WTC11 (cell line): ENCODE data around the gene GSTA3. TPM values are rescaled to one million over a fixed set of nuclear protein-coding genes. Genes with fewer than 3 reads are reported as not detected.
"Not testable (repeated sequence)": the region's sequence is repeated elsewhere in the genome, so short reads cannot be mapped to it uniquely, and the experiment has no call there.

Experiments
- ATAC-seq: fragments of 200-7000 bp; cut with Tn5 transposase; 2 replicates; pipeline ENCODE4 v1.10.0; 2021; ENCODE audit warnings: mild to moderate bottlenecking, moderate library complexity
- CTCF ChIA-PET: fragments of 300-600 bp; sonication (Branson Sonifier 250); formaldehyde crosslinking; loops from one replicate; lab custom pipeline; 2021; ENCODE audit warnings: antibody characterized with exemption; lab: Charles Lee
- POLR2A ChIA-PET: fragments of 350-600 bp; sonication (Branson Sonifier 250); formaldehyde crosslinking; loops from one replicate; lab custom pipeline; 2021; ENCODE audit warnings: antibody characterized with exemption; lab: Charles Lee
- DNase-seq: peaks from one replicate; pipeline ENCODE4 v3.0.0; 2021; ENCODE audit warnings: low spot score
- H3K27ac Mint-ChIP-seq: 2 replicates; pipeline ENCODE4 v1.8.0; 2021; ENCODE audit warnings: mixed read lengths
- H3K27me3 Mint-ChIP-seq: 2 replicates; pipeline ENCODE4 v1.8.0; 2021; ENCODE audit warnings: low read depth, mild to moderate bottlenecking, moderate library complexity, mixed read lengths
- H3K36me3 Mint-ChIP-seq: 2 replicates; pipeline ENCODE4 v1.8.0; 2021; ENCODE audit warnings: mixed read lengths
- H3K4me1 Mint-ChIP-seq: 2 replicates; pipeline ENCODE4 v1.8.0; 2022; ENCODE audit warnings: mixed read lengths
- H3K4me3 Mint-ChIP-seq: 2 replicates; pipeline ENCODE4 v1.8.0; 2021; ENCODE audit warnings: mild to moderate bottlenecking, moderate library complexity, mixed read lengths
- H3K9me3 Mint-ChIP-seq: 2 replicates; pipeline ENCODE4 v1.8.0; 2021; ENCODE audit warnings: mixed read lengths
- ESRRA ChIP-seq: sonication (generic); formaldehyde crosslinking; IDR thresholded peaks from 2 replicates; pipeline ENCODE4 v1.8.1; 2022; ENCODE audit warnings: mild to moderate bottlenecking, missing genetic modification reagents, borderline replicate concordance
- ETV6 ChIP-seq: sonication (generic); formaldehyde crosslinking; IDR thresholded peaks from 2 replicates; pipeline ENCODE4 v1.8.1; 2022; ENCODE audit warnings: mild to moderate bottlenecking, missing genetic modification reagents
- NFYB ChIP-seq: sonication (generic); formaldehyde crosslinking; conservative IDR thresholded peaks from 2 replicates; pipeline ENCODE4 v1.8.0; 2022; ENCODE audit warnings: low read depth, missing genetic modification reagents
- PRRX2 ChIP-seq: fragments of 250-450 bp; sonication (Bioruptor Pico); IDR thresholded peaks from 2 replicates; pipeline ENCODE4 v1.8.0; 2021; ENCODE audit warnings: mild to moderate bottlenecking
- SP1 ChIP-seq: sonication (generic); formaldehyde crosslinking; conservative IDR thresholded peaks from 2 replicates; pipeline ENCODE4 v1.8.1; 2022; ENCODE audit warnings: missing genetic modification reagents
- total RNA-seq: library from RNA; stranded (reverse); gene quantifications from 3 replicates; pipeline ENCODE4 v1.2.3, GENCODE V29; 2021
- TF ChIP-seq, protein P1 (sequence below): sonication (generic); formaldehyde crosslinking; IDR thresholded peaks from 2 replicates; pipeline ENCODE4 v1.8.1; 2022; ENCODE audit warnings: low read depth, missing genetic modification reagents, borderline replicate concordance
- TF ChIP-seq, protein P2 (sequence below): fragments of 250-450 bp; sonication (Bioruptor Pico); IDR thresholded peaks from 2 replicates; pipeline ENCODE4 v1.9.0; 2021; ENCODE audit warnings: mild to moderate bottlenecking
- TF ChIP-seq, protein P3 (sequence below): sonication (generic); formaldehyde crosslinking; IDR thresholded peaks from 2 replicates; pipeline ENCODE4 v1.8.0; 2022; ENCODE audit warnings: mild to moderate bottlenecking, missing genetic modification reagents
- TF ChIP-seq, protein P4 (sequence below): sonication (generic); formaldehyde crosslinking; IDR thresholded peaks from 2 replicates; pipeline ENCODE4 v1.8.0; 2023; ENCODE audit warnings: missing genetic modification reagents, mild to moderate bottlenecking, borderline replicate concordance

GSTA3 gene
- total RNA-seq, 1 experiment from 2014 or later, result not detected

DNA sequence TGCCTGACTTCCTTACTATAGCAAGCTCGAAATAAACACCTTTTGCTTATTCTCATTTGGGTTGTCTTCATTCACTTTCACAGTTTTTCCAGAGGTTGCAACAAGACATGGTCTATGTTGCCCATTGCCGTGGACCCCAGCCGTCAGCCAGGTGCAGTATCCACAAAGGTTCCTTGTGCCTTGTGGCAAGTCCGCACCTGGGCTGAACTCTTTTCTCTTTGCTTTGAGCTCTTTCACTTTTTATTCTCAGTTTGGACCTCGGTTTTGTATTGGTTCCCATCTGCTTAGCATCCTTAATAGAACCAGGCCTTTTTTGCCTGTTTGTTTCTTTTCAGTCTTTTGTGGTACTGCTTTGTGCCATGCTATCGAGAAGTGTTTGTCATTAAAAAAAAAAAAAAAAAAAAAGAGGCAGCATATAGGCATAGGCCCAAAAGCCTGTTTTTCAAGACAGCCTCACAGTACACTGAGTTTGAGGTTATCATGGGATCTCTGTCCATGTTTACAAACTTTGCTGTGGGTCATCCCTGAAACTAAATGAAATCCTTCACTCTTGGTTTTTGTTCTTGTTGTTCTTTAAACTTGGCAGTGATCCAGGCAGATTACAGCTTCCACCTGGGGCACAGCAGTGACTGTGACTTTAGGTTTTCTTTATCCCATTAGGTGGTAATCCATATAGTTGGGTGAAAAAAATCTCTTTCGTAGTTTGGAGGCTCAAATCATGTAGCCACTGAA, 33.3 kb downstream of the GSTA3 start:
- CTCF ChIA-PET, result interaction anchor here (0.6 to 0.7 kb wide), 2 partner anchors 301 to 707 kb away, joined by 3 read pairs; no protein-coding TSS in a partner anchor
- H3K36me3 Mint-ChIP-seq, result no peaks in the 10 kb centered on the region
- POLR2A ChIA-PET, result no interaction called here
- H3K27me3 Mint-ChIP-seq, result no peaks in the 10 kb centered on the region
- H3K27ac Mint-ChIP-seq, result no peak overlapping the region
- TF ChIP-seq, protein P1, sequence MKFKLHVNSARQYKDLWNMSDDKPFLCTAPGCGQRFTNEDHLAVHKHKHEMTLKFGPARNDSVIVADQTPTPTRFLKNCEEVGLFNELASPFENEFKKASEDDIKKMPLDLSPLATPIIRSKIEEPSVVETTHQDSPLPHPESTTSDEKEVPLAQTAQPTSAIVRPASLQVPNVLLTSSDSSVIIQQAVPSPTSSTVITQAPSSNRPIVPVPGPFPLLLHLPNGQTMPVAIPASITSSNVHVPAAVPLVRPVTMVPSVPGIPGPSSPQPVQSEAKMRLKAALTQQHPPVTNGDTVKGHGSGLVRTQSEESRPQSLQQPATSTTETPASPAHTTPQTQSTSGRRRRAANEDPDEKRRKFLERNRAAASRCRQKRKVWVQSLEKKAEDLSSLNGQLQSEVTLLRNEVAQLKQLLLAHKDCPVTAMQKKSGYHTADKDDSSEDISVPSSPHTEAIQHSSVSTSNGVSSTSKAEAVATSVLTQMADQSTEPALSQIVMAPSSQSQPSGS (CRISPR knock-in tag), result no peak
- TF ChIP-seq, protein P2, sequence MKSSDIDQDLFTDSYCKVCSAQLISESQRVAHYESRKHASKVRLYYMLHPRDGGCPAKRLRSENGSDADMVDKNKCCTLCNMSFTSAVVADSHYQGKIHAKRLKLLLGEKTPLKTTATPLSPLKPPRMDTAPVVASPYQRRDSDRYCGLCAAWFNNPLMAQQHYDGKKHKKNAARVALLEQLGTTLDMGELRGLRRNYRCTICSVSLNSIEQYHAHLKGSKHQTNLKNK, result no peak
- TF ChIP-seq, all 79 proteins: peak for 0
- DNase-seq (no peak), ATAC-seq (no peak)
- H3K4me1 Mint-ChIP-seq, result peaks cover 3% of the 10 kb centered on the region; the same call in 1 of the 2 replicates
- H3K9me3 Mint-ChIP-seq, result no peaks in the 10 kb centered on the region
- no peak overlapping the region for H3K4me3 Mint-ChIP-seq

DNA sequence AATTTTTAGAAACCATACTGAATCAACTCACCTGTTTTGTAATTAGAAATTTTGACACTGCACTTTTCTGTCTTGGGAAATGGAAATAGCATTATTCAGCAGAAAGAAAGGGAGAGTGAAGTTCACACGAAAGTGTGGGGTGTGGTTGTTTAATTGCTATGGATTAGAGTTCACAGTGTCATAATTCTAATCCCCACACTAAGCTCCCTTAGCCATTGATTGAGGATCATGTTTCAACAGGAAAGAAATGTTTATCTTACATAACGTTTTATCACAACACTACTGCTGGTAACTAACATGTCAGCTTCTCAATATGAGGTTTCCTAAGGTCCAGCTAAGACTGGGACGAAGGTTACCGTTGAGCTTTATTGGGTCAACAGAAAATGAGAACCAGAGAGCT, 37.5 kb downstream of the GSTA3 start:
- DNase-seq, result no peak
- POLR2A ChIA-PET, result no interaction called here
- H3K27me3 Mint-ChIP-seq, result no peaks in the 10 kb centered on the region
- no peak overlapping the region for H3K27ac Mint-ChIP-seq
- no peak for ATAC-seq
- no peaks in the 10 kb centered on the region for H3K9me3 Mint-ChIP-seq
- CTCF ChIA-PET, result interaction anchor here (0.8 kb wide), 1 partner anchor 9 kb away, joined by 3 read pairs; no protein-coding TSS in a partner anchor
- no peaks in the 10 kb centered on the region for H3K36me3 Mint-ChIP-seq
- TF ChIP-seq PRRX2 (CRISPR knock-in tag), result no peak
- no peak for TF ChIP-seq ESRRA (CRISPR knock-in tag)
- no peak for TF ChIP-seq NFYB (CRISPR knock-in tag)
- no peak for TF ChIP-seq SP1 (CRISPR knock-in tag)
- TF ChIP-seq ETV6 (CRISPR knock-in tag), result no peak
- H3K4me1 Mint-ChIP-seq, result peaks cover 12% of the 10 kb centered on the region
- no peak overlapping the region for H3K4me3 Mint-ChIP-seq

DNA sequence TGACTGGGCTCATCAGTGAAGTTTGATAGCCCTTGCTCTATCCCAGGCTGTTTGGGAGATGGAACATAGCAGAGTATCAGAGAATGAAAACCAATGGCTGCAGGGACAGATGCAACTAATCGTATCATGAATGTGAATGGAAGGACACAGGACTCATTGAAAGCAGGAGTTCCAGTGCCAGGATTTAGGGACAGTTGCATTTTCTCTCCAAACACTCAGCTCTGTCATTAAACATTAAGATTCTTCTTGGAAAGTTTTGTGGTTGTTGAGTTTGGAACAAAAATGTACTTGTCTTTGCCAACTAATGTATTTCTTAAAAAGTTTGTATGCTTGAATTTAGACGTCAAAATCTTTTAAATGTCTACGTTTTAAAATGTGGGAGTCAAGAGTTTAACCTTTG, 37.9 kb downstream of the GSTA3 start:
- no peak overlapping the region for H3K27ac Mint-ChIP-seq
- DNase-seq (no peak), ATAC-seq (no peak)
- no peaks in the 10 kb centered on the region for H3K9me3 Mint-ChIP-seq
- POLR2A ChIA-PET, result no interaction called here
- H3K4me1 Mint-ChIP-seq, result peaks cover 12% of the 10 kb centered on the region
- CTCF ChIA-PET, result interaction anchor here (0.8 kb wide), 1 partner anchor 9 kb away, joined by 3 read pairs; no protein-coding TSS in a partner anchor
- H3K36me3 Mint-ChIP-seq, result no peaks in the 10 kb centered on the region
- H3K27me3 Mint-ChIP-seq, result no peaks in the 10 kb centered on the region
- TF ChIP-seq, protein P3, sequence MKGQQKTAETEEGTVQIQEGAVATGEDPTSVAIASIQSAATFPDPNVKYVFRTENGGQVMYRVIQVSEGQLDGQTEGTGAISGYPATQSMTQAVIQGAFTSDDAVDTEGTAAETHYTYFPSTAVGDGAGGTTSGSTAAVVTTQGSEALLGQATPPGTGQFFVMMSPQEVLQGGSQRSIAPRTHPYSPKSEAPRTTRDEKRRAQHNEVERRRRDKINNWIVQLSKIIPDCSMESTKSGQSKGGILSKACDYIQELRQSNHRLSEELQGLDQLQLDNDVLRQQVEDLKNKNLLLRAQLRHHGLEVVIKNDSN (CRISPR knock-in tag), result no peak
- TF ChIP-seq, protein P4, sequence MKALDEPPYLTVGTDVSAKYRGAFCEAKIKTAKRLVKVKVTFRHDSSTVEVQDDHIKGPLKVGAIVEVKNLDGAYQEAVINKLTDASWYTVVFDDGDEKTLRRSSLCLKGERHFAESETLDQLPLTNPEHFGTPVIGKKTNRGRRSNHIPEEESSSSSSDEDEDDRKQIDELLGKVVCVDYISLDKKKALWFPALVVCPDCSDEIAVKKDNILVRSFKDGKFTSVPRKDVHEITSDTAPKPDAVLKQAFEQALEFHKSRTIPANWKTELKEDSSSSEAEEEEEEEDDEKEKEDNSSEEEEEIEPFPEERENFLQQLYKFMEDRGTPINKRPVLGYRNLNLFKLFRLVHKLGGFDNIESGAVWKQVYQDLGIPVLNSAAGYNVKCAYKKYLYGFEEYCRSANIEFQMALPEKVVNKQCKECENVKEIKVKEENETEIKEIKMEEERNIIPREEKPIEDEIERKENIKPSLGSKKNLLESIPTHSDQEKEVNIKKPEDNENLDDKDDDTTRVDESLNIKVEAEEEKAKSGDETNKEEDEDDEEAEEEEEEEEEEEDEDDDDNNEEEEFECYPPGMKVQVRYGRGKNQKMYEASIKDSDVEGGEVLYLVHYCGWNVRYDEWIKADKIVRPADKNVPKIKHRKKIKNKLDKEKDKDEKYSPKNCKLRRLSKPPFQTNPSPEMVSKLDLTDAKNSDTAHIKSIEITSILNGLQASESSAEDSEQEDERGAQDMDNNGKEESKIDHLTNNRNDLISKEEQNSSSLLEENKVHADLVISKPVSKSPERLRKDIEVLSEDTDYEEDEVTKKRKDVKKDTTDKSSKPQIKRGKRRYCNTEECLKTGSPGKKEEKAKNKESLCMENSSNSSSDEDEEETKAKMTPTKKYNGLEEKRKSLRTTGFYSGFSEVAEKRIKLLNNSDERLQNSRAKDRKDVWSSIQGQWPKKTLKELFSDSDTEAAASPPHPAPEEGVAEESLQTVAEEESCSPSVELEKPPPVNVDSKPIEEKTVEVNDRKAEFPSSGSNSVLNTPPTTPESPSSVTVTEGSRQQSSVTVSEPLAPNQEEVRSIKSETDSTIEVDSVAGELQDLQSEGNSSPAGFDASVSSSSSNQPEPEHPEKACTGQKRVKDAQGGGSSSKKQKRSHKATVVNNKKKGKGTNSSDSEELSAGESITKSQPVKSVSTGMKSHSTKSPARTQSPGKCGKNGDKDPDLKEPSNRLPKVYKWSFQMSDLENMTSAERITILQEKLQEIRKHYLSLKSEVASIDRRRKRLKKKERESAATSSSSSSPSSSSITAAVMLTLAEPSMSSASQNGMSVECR (CRISPR knock-in tag), result no peak
- no peak overlapping the region for H3K4me3 Mint-ChIP-seq

DNA sequence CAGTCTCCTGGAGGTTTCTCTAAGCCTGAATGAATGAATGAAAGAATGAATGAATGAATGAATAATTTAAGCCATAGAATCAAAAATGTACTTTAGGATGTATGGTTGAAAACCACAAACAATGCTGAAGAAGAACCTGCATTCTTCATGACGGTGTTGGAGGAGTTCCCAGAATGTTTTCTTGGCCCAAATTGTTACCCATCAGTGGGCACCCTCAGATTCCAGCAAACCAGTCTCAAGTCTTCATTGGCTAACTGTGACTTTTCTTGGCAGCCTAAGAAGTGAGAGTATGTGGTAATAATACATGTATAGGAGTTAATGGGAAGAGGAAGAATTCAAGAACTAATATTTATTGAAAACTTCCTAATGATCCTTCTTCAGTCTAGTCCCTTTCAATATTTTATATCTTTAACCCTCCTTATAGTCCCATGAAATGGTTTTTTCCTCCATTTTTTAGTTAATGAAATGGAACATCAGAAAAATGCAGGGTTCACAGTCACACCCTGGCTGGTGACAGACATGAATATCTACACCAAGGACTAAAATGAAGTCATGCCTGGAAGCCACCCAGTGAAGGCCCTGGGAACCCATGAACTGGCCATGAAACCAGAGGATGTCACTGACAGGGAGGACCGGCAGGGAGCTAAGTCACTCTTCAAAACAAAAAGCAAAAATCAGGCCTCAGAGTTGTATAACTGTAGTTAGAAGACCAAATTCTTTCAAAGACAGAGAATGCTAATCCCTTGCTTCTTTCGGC, 39.0 kb downstream of the GSTA3 start:
- DNase-seq, POLR2A ChIA-PET, H3K4me3 Mint-ChIP-seq, H3K9me3 Mint-ChIP-seq, H3K27me3 Mint-ChIP-seq, H3K27ac Mint-ChIP-seq, CTCF ChIA-PET, ATAC-seq, H3K36me3 Mint-ChIP-seq: not testable (repeated sequence)
- H3K4me1 Mint-ChIP-seq, result peaks cover 12% of the 10 kb centered on the region

DNA sequence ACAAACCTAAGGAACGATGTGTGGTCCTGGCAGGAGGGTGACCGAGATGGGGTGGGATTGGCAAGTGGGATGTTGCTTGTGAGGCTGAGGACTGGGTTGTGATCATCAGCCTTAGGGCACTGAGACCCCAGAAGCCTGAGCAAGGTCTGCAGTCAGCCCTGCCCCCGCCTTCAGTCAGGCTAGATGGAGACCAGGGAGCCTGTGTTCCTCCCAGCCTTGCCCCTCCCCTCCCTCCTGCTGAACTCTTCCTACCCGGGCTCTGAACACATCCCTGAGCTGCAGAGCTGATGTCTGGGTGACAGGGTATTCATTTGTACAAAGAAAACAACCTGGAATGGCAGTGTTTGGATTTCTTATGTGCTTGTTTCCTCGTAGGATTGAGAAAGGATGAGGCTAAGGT, 40.6 kb downstream of the GSTA3 start:
- POLR2A ChIA-PET, H3K4me3 Mint-ChIP-seq, H3K36me3 Mint-ChIP-seq, H3K9me3 Mint-ChIP-seq, H3K27ac Mint-ChIP-seq, H3K27me3 Mint-ChIP-seq: not testable (repeated sequence)
- peaks cover 12% of the 10 kb centered on the region for H3K4me1 Mint-ChIP-seq
- ATAC-seq (peak; percentile 87), DNase-seq (peak; percentile 30)
- CTCF ChIA-PET, result interaction anchor here (1.4 kb wide), 1 partner anchor 13 kb away, joined by 5 read pairs; no protein-coding TSS in a partner anchor
